Stimulated activated CD8-positive, alpha-beta memory T cell treated with anti-CD3 and anti-CD28 coated beads, Interleukin-2, amount 100 ng/mL, for 48 hours (primary cell): Measurements from ENCODE around the gene AZU1.

Source experiments
- DNase-seq, 2 donors: peaks; one replicate each; pipeline ENCODE4 v3.0.0-alpha.2; 2020; ENCODE audit warnings: low read depth in 2 of 2

Gene AZU1

DNA sequence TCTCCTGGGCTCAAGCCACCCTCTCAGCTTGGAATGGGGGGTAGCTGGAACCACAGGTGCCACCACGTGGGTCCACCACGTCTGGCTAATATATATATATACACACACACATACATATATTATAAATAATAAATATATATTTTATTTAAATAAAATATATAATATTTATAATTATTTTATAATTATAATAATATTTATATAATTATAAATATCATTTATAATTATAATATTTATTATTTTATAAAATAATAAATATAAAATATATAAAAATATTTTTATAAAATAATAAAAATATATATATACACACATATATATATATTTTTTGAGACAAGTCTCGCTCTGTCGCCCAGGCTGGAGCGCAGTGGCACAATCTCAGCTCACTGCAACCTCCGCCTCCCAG lies 26.9 kb downstream of the AZU1 start:
- no peak for DNase-seq

- no peak for DNase-seq
Observed at GRCh38 chr19:855142-855541, 27.5 kb downstream of the AZU1 start.

- no peak for DNase-seq
Observed at GRCh38 chr19:855566-856120, 28.0 kb downstream of the AZU1 start.

DNA sequence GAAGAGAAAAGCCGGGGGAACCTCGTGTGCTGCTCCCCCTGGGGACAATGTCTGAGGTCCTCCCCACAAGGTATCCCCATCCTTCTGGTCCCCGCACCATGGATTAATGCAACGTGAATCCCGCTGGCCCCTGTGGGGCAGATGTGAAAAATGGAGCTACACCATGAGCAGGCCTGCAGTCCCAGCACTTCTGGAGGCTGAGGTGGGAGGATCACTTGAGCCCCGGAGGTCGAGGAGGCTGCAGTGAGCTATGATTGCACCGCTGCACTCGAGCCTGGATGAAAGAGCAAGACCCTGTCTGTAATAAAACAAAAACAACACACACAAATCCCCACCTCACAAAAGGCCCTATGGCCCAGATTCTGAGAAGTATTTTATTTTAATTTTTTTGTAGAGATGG lies 30.6 kb downstream of the AZU1 start:
- no peak for DNase-seq

- no peak for DNase-seq
Observed at GRCh38 chr19:858868-859843, 31.5 kb downstream of the AZU1 start, which contains the start of gene CFD. CFD (plus strand) TSS chr19:859664; CDS start chr19:859690, 26 bp downstream.

GRCh38 chr19:861141-861755 lies 33.6 kb downstream of the AZU1 start:
- no peak for DNase-seq

DNA sequence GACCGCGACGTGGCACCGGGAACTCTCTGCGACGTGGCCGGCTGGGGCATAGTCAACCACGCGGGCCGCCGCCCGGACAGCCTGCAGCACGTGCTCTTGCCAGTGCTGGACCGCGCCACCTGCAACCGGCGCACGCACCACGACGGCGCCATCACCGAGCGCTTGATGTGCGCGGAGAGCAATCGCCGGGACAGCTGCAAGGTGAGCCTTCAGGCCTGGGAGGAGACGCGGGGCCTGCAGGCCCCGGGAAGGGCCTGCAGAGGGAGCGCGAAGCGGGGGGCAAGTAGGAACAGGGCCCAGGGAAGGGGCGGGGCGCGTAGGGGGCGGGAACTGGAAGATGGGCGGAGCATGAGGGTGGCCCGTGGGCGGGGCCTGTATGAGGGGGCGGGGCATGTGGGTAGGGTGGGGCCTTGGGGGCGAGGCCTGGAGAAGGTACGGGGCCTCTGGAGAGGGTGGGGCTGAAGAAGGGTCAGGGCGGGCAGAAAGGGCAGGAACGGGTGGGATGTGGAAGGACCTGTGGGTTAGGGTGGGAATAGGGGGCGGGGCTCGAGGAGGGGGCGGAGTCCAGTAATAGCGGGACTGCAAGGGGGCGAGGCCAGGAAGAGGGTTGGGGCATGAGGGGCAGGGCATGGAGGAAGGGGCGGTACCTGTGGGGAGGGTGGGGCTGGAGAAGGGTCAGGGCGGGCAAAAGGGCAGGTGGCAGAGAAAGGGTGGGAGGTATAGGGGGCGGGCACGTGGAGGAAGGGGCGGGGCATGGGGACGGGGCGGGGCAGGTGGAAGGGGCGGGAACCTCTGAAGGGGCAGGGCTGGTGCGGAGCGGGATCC lies 34.3 kb downstream of the AZU1 start:
- peak; percentile 48 to 73 for DNase-seq

DNA sequence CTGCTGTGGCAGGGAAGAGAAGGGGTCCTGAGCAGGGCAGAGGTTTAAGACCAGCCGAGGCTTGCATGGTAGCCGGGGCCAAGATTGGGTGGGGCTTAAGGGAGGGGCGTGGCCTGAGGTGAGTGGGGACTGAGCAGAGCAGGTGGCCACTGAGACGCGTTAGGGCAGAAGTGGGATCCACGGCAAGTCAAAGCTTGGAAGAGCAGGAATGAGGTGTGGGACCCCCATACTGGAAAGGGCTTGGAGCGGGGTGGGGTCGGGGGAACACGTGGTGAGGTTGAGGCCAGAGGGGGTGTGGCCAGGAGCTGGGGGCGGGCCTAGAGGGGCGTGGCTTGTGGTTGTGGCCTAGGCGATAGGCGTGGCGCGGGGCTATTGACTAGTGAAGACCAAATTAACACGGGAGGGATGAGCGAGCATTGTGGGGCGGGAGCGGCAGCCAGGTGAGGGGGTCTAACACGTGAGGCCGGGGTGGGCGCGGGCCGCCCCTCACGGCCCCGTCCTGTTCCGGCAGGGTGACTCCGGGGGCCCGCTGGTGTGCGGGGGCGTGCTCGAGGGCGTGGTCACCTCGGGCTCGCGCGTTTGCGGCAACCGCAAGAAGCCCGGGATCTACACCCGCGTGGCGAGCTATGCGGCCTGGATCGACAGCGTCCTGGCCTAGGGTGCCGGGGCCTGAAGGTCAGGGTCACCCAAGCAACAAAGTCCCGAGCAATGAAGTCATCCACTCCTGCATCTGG lies 35.1 kb downstream of the AZU1 start:
- DNase-seq = peak; percentile 59 to 78

DNA sequence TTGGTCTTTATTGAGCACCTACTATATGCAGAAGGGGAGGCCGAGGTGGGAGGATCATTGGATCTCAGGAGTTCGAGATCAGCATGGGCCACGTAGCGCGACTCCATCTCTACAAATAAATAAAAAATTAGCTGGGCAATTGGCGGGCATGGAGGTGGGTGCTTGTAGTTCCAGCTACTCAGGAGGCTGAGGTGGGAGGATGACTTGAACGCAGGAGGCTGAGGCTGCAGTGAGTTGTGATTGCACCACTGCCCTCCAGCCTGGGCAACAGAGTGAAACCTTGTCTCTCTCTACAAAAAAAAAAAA lies 35.6 kb downstream of the AZU1 start:
- no peak for DNase-seq

GRCh38 chr19:866769-867300 lies 39.2 kb downstream of the AZU1 start:
- DNase-seq = no peak

DNA sequence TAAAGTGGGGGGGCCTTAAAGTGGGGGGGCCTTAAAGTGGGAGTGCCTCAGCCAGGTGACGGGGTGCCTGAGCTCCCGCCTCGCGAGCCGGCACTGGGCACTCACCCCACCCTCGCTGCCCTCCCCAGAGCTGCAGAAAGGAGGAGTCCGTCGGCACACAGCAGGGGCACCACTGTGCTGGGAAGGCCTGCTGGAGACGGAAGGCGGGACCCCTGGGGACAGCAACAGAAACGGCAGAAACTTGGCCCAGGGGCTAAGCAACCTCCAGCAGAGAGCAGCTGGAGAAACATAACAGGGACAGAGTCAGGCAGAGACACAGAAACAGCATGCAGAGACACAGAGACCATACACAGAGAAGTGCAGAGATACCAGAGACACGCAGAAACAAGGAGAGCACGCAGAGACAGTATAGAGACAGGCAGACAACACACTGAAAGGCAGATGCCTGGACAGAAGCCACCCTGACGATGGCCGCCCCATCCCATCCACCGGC lies 39.7 kb downstream of the AZU1 start:
- no peak for DNase-seq

DNA sequence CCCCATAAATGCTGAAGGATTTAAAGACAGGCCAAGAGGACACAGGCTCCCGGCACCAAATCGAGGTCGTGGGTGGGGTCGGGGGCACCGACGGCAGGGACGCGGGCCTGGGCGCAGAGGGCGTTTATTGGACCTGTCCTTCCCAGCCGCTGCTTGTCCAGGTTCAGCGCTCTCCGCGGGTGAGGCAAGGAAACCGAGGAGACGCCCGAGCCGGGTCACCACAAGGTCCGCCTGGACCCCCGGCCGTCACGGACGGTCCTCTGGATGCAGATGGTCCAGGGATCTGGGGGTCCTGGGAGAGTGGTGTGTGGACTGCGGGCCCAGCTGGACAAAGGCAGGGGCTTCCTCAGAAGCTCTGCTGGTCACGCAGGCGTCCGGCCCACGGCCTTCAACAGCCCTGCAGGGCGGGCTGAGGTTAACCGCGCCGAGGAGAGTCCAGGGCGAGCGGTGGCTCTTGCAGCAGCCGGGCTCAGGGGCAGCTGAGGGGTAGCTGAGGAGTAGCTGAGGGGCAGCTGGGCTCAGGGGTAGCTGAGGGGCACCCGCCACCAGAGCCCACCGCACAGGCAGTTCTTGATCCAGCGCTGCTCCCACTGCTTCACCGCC lies 40.3 kb downstream of the AZU1 start:
- DNase-seq = no peak

DNA sequence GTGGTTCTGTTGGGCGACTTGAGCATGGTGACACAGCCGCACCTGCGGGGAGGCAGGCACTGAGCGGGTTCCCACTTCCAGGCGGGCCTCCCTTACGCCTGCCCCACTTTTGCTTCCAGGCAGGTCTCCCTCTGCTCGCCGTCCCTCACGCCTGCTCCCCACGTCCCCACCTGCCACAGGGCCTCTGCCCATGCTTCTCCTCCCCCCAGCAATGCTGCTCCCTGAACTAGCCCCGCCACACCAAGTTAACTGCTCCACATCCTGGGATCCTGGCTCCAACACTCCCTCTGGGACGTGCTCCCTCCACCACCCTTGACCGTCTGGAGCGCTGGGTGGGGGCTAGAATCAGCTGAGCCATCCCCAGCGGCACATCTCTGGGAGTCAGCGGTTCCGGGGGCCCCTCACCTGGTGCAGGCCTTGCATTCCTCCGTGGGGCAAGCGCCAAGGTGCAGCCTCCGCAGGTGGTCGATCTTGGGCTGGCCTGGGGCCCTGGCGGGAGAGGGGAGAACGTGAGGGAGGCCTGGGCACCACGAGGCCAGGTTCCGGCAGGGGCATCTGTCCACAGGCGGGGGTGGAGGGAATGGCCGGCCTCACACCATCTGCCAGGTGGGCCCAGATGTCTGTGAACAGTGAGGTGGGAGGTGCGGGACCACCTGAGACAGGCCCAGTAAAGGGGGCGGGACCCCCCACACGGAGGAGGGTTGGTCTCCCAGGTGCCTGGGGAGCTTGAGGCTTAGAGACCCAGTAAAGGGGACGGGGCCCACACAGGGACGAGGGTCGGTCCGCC lies 41.0 kb downstream of the AZU1 start:
- no peak for DNase-seq

DNA sequence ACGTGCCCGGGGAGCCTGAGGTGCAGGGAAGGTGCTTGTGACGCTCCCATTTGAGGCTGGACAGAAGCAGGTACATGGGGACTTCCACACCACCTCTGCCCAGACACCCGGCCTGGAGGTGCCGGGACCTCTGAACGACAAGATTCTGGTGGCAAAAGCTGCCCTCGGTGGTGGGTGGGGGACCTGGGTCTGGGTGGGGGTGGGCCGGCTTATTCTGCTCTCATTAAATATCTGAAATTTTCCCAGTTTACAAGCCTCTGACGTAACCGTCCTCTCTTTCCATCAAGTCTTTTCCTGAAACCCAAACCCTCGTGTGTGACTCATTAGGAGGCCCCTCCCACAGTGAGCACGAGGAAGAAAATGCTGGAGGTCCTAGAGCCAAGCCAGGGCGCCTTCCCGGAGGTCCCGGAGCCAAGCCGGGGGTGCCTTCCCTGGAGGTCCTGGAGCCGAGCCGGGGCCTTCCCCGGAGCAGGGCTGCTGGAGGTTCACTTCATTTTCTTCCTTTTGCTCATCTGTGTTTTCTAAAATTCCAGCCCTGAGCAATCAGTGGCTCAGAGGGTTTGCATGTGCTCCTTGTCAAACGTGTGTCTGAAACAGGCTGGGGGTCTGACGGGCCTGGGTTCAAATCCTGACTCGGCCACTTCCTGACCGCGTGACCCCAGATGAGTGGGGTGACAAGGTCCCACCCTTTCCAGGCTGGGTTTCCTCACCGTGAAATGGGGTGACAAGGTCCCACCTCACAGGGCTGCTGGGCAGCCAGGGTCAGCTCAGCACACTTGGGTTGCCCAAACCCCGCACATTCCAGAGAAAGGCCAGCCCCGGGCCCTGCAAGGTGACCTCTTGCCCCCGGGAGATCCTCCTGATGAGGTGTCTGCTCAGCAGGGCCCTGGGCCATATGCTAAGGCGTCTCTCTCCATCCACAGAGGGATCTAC lies 41.9 kb downstream of the AZU1 start:
- DNase-seq = no peak

DNA sequence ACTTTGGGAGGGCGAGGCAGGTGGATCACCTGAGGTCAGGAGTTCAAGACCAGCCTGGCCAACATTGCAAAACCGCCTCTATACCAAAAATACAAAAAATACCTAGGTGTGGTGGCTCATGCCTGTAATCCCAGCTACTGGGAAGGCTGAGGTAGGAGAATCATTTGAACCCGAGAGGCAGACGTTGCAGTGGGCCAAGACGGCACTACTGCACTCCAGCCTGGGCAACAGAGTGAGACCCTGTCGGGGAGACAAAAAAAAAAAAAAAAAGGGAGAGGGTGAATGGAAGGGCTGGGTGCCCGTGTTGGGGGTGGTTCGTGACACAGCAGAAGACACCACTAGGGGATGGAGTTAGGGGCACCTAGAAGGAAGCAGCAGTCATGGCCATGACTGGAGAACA lies 42.7 kb downstream of the AZU1 start:
- DNase-seq = no peak

DNA sequence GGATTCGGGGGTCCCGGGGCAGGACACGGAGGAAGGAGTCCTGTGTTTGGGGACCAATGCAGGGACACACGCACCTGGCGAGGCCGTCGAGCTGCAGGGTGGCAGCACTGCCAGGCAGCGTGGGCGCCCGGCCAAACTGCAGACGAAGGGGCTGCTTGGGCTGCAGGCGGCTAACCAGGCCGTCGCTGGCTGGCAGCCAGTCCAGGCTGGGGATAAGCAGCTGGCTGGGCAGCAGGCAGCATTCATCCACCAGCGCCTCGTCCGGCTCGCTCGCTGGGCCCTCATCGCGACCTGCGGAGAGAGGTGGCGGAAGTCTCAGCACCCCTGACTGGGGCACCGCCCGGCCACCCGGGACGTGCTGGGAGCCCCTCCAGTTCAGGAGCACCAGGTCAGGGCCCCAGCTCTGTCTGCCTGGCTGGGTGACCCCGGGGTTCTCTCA lies 43.3 kb downstream of the AZU1 start:
- no peak for DNase-seq

GRCh38 chr19:871446-872265 lies 44.0 kb downstream of the AZU1 start:
- DNase-seq = no peak
